HG02623 (cell line): ENCODE results near the gene GDF2.

Source experiments
- ATAC-seq: cut with Tn5 transposase; IDR thresholded peaks from one replicate; pipeline ENCODE4 v1.9.1; 2021; ENCODE audit warnings: moderate library complexity; ENCODE audit not compliant: unreplicated experiment

The GDF2 gene

GRCh38 chr10:47331954-47332353 lies 9.7 kb downstream of the GDF2 start:
- no peak for ATAC-seq

- no peak for ATAC-seq
Observed at GRCh38 chr10:47332371-47332770, 10.1 kb downstream of the GDF2 start.

- ATAC-seq: no peak
Observed at GRCh38 chr10:47332946-47333345, 10.7 kb downstream of the GDF2 start.

- no peak for ATAC-seq
Observed at GRCh38 chr10:47333532-47333931, 11.3 kb downstream of the GDF2 start.

- no peak for ATAC-seq
Observed at GRCh38 chr10:47334466-47335295, 12.4 kb downstream of the GDF2 start.

GRCh38 chr10:47335906-47336305 lies 13.7 kb downstream of the GDF2 start:
- no peak for ATAC-seq

- no peak for ATAC-seq
Observed at GRCh38 chr10:47336387-47337134, 14.3 kb downstream of the GDF2 start.

- ATAC-seq: no peak
Observed at GRCh38 chr10:47337310-47337709, 15.1 kb downstream of the GDF2 start.

- no peak for ATAC-seq
Observed at GRCh38 chr10:47339186-47339735, 17.0 kb downstream of the GDF2 start.

- ATAC-seq: no peak
Observed at GRCh38 chr10:47339759-47340607, 17.7 kb downstream of the GDF2 start.

- ATAC-seq: no peak
Observed at GRCh38 chr10:47340608-47341170, 18.4 kb downstream of the GDF2 start.

GRCh38 chr10:47344996-47345870 lies 23.0 kb downstream of the GDF2 start:
- no peak for ATAC-seq

GRCh38 chr10:47346581-47347302 lies 24.5 kb downstream of the GDF2 start:
- no peak for ATAC-seq

- no peak for ATAC-seq
Observed at GRCh38 chr10:47347303-47347675, 25.0 kb downstream of the GDF2 start.

- no peak for ATAC-seq
Observed at GRCh38 chr10:47348138-47348651, 25.9 kb downstream of the GDF2 start, which contains the start of gene RBP3. TSS of gene RBP3 (plus strand) at chr10:47348363. CDS start at chr10:47348485, 122 bp downstream.

GRCh38 chr10:47348661-47349470 lies 26.6 kb downstream of the GDF2 start:
- no peak for ATAC-seq

- ATAC-seq: no peak
Observed at GRCh38 chr10:47349516-47349915, 27.3 kb downstream of the GDF2 start.

- no peak for ATAC-seq
Observed at GRCh38 chr10:47349941-47350371, 27.7 kb downstream of the GDF2 start.
